A549 (cell line): ENCODE data around the gene ARHGEF28.

ENCODE experiments used
- BHLHE40 ChIP-seq: IDR thresholded peaks from 2 replicates; pipeline ENCODE4 v1.6.1; 2012; ENCODE audit warnings: low read depth, low read length, inconsistent platforms
- CTCF ChIP-seq: fragments of >200 bp; sonication (Bioruptor Twin); formaldehyde crosslinking; IDR thresholded peaks from 3 replicates; pipeline ENCODE4 v1.5.1; 2016
- MAX ChIP-seq: IDR thresholded peaks from 2 replicates; pipeline ENCODE4 v1.6.1; 2012
- POLR2A ChIP-seq: IDR thresholded peaks from 2 replicates; pipeline ENCODE4 v1.6.1; 2012; ENCODE audit warnings: mild to moderate bottlenecking, low read length

GRCh38 chr5:73644385-73644963 lies 18.5 kb downstream of the ARHGEF28 start:
- TF ChIP-seq MAX (no peak), POLR2A (no peak), CTCF (no peak), BHLHE40 (no peak)
